CD4-positive, CD25-positive, alpha-beta regulatory T cell (primary cell): Measurements from ENCODE around the gene SORBS1. TPM values are rescaled to one million over a fixed set of nuclear protein-coding genes. Genes with fewer than 3 reads are reported as not detected.
A peak's percentile ranks its signal among the peaks of the same experiment; 100 is the strongest.

Experiments used
- ATAC-seq, 2 donors: fragments of 150-1000 bp; cut with Tn5 transposase; one replicate each; pipeline ENCODE4 v1.10.0; 2021; ENCODE audit warnings: low read depth in 2 of 2, moderate number of reproducible peaks in 2 of 2, moderate library complexity in 1 of 2
- DNase-seq, 3 donors: peaks; one replicate each; pipeline versions ENCODE4 v3.0.0 to v3.0.0-alpha.2; 2012 to 2022; ENCODE audit warnings: mixed read lengths in 1 of 3
- H3K27ac ChIP-seq: one replicate; pipeline ENCODE4 v1.7.0; 2013; ENCODE audit warnings: mild to moderate bottlenecking, low read length; ENCODE audit not compliant: insufficient read depth, poor library complexity, severe bottlenecking
- H3K27me3 ChIP-seq: one replicate; pipeline ENCODE4 v1.7.0; 2013; ENCODE audit warnings: low read length; ENCODE audit not compliant: control insufficient read depth, insufficient read depth
- H3K36me3 ChIP-seq: one replicate; pipeline ENCODE4 v1.7.0; 2013; ENCODE audit warnings: mild to moderate bottlenecking, low read length, moderate library complexity; ENCODE audit not compliant: control insufficient read depth, insufficient read depth
- H3K4me1 ChIP-seq: 2 replicates; pipeline ENCODE4 v1.7.0; 2013; ENCODE audit warnings: mild to moderate bottlenecking, low read length; ENCODE audit not compliant: insufficient read depth, control insufficient read depth, poor library complexity, severe bottlenecking
- H3K4me3 ChIP-seq: one replicate; pipeline ENCODE4 v1.7.0; 2013; ENCODE audit warnings: low read depth, mild to moderate bottlenecking, low read length, moderate library complexity
- H3K9me3 ChIP-seq, 2 experiments: 1 replicate in 1 of 2; 2 replicates in 1 of 2; pipeline ENCODE4 v1.7.0; 2013; ENCODE audit warnings: low read length in 2 of 2, mild to moderate bottlenecking in 1 of 2, moderate library complexity in 1 of 2; ENCODE audit not compliant: control insufficient read depth in 2 of 2
- H3K27ac Mint-ChIP-seq, 3 donors: one replicate each; pipeline ENCODE4 v1.8.0; 2020 to 2022; ENCODE audit warnings: mild to moderate bottlenecking in 3 of 3, mixed read lengths in 3 of 3, moderate library complexity in 2 of 3
- H3K27me3 Mint-ChIP-seq: one replicate; pipeline ENCODE4 v1.8.0; 2022; ENCODE audit warnings: mild to moderate bottlenecking, mixed read lengths
- H3K36me3 Mint-ChIP-seq: one replicate; pipeline ENCODE4 v1.8.0; 2020; ENCODE audit warnings: mixed read lengths
- H3K4me1 Mint-ChIP-seq, 4 donors: one replicate each; pipeline ENCODE4 v1.8.0; 2020 to 2022; ENCODE audit warnings: mixed read lengths in 4 of 4, mild to moderate bottlenecking in 1 of 4
- H3K4me3 Mint-ChIP-seq, 4 donors: one replicate each; pipeline ENCODE4 v1.8.0; 2020 to 2022; ENCODE audit warnings: mild to moderate bottlenecking in 4 of 4, mixed read lengths in 4 of 4, moderate library complexity in 3 of 4
- H3K9me3 Mint-ChIP-seq, 7 donors: one replicate each; pipeline ENCODE4 v1.8.0; 2020 to 2022; ENCODE audit warnings: mixed read lengths in 7 of 7, mild to moderate bottlenecking in 3 of 7, moderate library complexity in 2 of 7
- polyA plus RNA-seq, 4 donors: library from polyadenylated mRNA; unstranded; fragments of 300-500 nt; fragmentation: Illumina TruSeq; gene quantifications; one replicate each; pipeline ENCODE4 v1.2.3, GENCODE V29; 2021
- total RNA-seq: library from RNA; stranded (reverse); gene quantifications from one replicate; pipeline ENCODE4 v1.2.3, GENCODE V29; 2022

The SORBS1 gene
- total and polyA plus RNA-seq, 5 donors from 2014 or later = 0.31 to 3.7 (median 0.38) TPM

DNA sequence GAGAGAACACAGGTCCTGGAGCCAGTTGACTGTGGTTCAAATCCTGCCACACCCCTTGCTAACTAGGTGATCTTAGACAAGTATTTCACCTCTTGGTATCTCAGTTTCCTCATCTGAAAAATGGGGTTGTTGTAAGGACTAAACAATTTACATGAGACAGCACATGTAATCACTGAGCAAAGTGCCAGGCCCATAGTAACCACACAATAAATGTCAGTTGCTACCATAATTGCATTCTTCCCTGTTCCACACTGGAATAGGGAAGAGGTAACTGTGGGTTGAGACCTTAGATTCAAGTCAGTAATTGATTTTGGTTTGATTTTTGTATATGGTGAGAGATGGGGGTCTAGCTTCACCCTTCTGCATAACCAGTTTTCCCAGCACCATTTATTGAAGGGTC, 179.0 kb downstream of the SORBS1 start:
- ATAC-seq = no peak
- Mint-ChIP-seq H3K9me3 (peaks cover 0 to 2% (median 0%) of the 10 kb centered on the region in 7 donors), H3K4me3 (no peak overlapping the region), H3K27me3 (peaks cover 4% of the 10 kb centered on the region), H3K36me3 (peaks cover 3% of the 10 kb centered on the region), H3K4me1 (peaks cover 0 to 2% (median 0%) of the 10 kb centered on the region in 4 donors), H3K27ac (no peak overlapping the region)
- no peaks in the 10 kb centered on the region for H3K4me1 ChIP-seq
- H3K9me3 ChIP-seq = no peaks in the 10 kb centered on the region
- H3K36me3 ChIP-seq = no peaks in the 10 kb centered on the region
- no peak overlapping the region for H3K4me3 ChIP-seq
- H3K27me3 ChIP-seq = no peaks in the 10 kb centered on the region
- DNase-seq = no peak
- no peak overlapping the region for H3K27ac ChIP-seq

DNA sequence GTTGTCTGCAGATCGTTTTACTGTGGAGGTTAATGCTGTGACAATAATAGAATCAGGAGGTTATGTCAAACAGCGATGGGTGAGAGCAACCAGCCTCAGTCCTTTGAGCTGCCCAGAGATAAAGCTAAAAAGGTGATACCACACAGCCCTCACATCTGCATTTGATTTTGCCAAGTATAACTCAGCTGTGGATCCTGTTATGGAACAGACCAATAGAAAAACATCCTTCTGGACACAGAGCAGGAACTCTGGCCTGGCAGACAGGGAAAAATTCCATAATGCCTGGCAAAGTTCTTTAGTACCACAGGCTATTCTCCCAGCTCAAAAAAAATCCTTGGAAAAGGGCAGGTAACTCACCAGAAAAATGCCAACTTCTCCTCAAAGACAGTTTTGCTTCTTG, 183.2 kb downstream of the SORBS1 start:
- no peak overlapping the region for H3K4me3 ChIP-seq
- H3K27me3 ChIP-seq = no peaks in the 10 kb centered on the region
- Mint-ChIP-seq H3K36me3 (peaks cover 2% of the 10 kb centered on the region), H3K27me3 (peaks cover 6% of the 10 kb centered on the region), H3K4me1 (peaks cover 0 to 3% (median 0%) of the 10 kb centered on the region in 4 donors), H3K4me3 (no peak overlapping the region), H3K27ac (no peak overlapping the region), H3K9me3 (peaks cover 0 to 5% (median 3%) of the 10 kb centered on the region in 7 donors)
- DNase-seq (no peak), ATAC-seq (no peak)
- H3K36me3 ChIP-seq = no peaks in the 10 kb centered on the region
- no peak overlapping the region for H3K27ac ChIP-seq
- H3K4me1 ChIP-seq = no peaks in the 10 kb centered on the region
- peaks cover 0 to 4% of the 10 kb centered on the region in 2 experiments for H3K9me3 ChIP-seq

DNA sequence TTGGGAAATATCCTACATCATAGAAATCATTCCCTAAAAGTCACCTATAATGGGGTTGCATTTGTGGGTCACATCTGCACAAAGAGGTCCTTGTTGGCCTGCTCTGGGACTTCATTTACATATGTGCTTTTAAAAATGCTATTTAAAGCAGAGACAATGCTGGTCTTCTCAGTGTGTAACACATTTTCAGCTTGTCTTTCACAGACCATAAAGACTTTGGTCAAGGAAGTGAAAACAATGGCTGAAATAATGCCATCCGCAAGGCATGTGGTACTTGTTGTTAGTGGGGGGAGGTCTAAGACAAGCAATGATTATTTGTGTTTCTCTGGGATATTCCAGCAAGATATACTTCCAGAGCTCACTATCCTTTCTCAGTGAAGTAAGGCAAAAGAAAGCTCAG, 185.8 kb downstream of the SORBS1 start:
- Mint-ChIP-seq H3K4me1 (peaks cover 0 to 3% (median 0%) of the 10 kb centered on the region in 4 donors), H3K4me3 (no peak overlapping the region), H3K27ac (no peak overlapping the region), H3K9me3 (peaks cover 0 to 5% (median 3%) of the 10 kb centered on the region in 7 donors), H3K27me3 (peaks cover 27% of the 10 kb centered on the region), H3K36me3 (no peaks in the 10 kb centered on the region)
- Histone ChIP-seq H3K9me3 (peaks cover 0 to 4% of the 10 kb centered on the region in 2 experiments), H3K27me3 (peaks cover 6% of the 10 kb centered on the region), H3K27ac (no peak overlapping the region), H3K36me3 (no peaks in the 10 kb centered on the region), H3K4me3 (no peak overlapping the region), H3K4me1 (no peaks in the 10 kb centered on the region)
- ATAC-seq = no peak
- DNase-seq = no peak

DNA sequence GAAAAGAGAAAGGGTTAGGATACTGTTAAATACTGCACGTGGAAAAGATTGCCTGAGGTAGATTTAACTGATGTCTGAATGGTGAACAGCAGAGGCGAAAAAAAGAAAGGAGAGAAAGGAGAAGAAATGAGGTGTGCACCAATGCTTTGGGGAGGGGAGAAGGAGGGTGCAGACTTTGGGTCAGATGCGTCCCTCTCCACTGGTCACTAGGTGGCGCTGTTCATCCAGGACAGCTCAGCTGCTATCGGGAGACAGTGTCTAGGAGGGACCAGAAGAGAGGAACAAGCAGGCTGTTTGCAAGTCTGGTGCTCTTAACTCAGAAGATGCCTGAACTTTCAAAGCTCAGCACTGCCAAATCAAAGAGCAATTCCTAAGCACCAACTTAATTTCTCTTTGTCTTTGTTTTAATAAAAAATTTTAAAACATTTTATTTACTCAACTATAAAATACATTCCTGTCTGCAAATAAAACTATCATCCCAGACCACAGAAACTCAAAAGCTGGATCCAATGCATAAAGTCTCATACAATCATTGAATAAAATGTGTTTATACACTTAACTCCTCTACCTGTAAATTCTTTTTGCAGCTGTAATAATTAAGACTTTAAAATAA, 186.5 kb downstream of the SORBS1 start:
- peaks cover 0 to 5% (median 3%) of the 10 kb centered on the region in 7 donors for H3K9me3 Mint-ChIP-seq
- peak in 1 of 2 donors; percentile 44 for ATAC-seq

DNA sequence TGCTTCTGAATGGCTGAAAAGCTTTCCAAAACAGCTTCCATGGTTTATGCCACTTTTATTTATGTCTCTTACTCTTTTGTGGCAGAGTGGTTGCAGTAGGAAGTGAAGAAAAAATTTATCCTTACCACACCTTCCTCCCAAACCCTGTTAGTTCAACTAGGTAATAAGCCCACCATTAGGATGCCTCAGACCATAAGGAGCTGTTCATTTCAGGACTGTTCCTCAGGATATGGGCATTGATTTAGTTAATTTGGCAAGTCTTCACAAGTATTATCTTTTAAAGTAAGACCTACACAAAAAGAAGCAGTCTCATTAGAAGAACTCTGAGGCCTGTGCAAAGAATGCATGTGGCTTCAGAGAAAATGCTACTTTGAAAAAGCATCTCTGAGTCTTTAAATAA, 187.5 kb downstream of the SORBS1 start:
- Histone ChIP-seq H3K4me3 (no peak overlapping the region), H3K9me3 (peaks cover 0 to 4% of the 10 kb centered on the region in 2 experiments), H3K36me3 (no peaks in the 10 kb centered on the region), H3K27me3 (peaks cover 6% of the 10 kb centered on the region), H3K27ac (no peak overlapping the region), H3K4me1 (no peaks in the 10 kb centered on the region)
- Mint-ChIP-seq H3K27me3 (peaks cover 28% of the 10 kb centered on the region), H3K4me1 (peaks cover 0 to 3% (median 0%) of the 10 kb centered on the region in 4 donors), H3K27ac (no peak overlapping the region), H3K36me3 (no peaks in the 10 kb centered on the region), H3K9me3 (peaks cover 0 to 5% (median 2%) of the 10 kb centered on the region in 7 donors), H3K4me3 (no peak overlapping the region)
- DNase-seq (no peak), ATAC-seq (no peak)

More for the DNA sequence above, 186.5 kb downstream of the SORBS1 start:
- no peaks in the 10 kb centered on the region for H3K36me3 Mint-ChIP-seq
- peaks cover 0 to 4% of the 10 kb centered on the region in 2 experiments for H3K9me3 ChIP-seq
- no peaks in the 10 kb centered on the region for H3K36me3 ChIP-seq
- peaks cover 6% of the 10 kb centered on the region for H3K27me3 ChIP-seq
- H3K27ac ChIP-seq = no peak overlapping the region
- H3K4me1 ChIP-seq = no peaks in the 10 kb centered on the region
- peak overlapping the region in 1 of 3 donors; percentile 78 for H3K27ac Mint-ChIP-seq
- H3K4me3 ChIP-seq = no peak overlapping the region
- peaks cover 0 to 3% (median 0%) of the 10 kb centered on the region in 4 donors for H3K4me1 Mint-ChIP-seq
- peak; percentile 6 to 78 (median 15) for DNase-seq
- H3K27me3 Mint-ChIP-seq = peaks cover 28% of the 10 kb centered on the region
- no peak overlapping the region for H3K4me3 Mint-ChIP-seq

DNA sequence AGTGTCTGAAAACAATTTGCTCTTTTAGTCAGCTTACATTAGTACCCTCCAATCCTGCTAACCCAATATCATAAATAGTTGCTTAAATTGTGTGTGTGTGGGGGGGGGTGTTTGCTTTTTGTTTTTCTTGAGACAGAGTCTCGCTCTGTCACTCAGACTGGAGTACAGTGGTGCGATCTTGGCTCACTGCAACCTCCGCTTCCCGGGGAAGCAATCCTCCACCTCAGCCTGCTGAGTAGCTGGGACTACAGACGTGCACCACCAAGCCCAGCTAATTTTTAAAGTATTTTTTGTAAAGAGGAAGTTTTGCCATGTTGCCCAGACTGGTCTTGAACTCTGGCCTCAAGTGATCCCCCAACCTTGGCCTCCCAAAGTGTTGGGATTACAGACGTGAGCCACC, 196.8 kb downstream of the SORBS1 start:
- Histone ChIP-seq H3K4me3 (no peak overlapping the region), H3K4me1 (no peaks in the 10 kb centered on the region), H3K27ac (no peak overlapping the region), H3K9me3 (no peaks in the 10 kb centered on the region), H3K36me3 (no peaks in the 10 kb centered on the region), H3K27me3 (peaks cover 1% of the 10 kb centered on the region)
- Mint-ChIP-seq H3K27ac (no peak overlapping the region), H3K4me1 (peaks cover 0 to 4% (median 2%) of the 10 kb centered on the region in 4 donors), H3K4me3 (no peak overlapping the region), H3K36me3 (no peaks in the 10 kb centered on the region), H3K27me3 (peaks cover 20% of the 10 kb centered on the region), H3K9me3 (no peaks in the 10 kb centered on the region)
- ATAC-seq = no peak
- DNase-seq = no peak

DNA sequence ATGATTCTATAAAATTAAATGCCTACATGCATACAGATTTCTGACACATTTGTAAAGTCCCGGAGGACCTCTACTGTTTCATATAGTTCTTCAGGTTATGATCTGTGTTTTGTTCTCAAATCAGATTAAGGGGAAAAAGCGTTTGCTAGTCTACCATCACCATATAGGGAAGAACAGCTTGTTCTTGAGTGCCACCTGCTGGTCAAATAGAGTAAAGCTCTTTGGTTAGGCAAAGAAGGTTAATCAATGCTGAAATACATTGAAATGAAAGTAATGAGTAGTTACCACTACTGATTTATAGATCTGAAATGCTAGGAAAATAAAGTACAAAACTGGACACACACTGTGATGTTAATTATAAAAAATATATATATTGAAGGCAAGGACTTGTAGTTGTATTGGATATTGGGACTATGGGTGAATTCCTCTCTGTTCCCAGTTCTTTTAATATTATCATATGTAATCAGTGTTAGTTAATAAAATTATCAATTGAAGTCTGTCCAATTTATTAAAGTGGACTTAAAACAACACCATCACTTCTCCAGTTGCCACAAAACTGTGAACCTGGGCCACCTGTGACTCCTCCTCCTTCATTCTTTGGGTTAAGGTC, 197.8 kb downstream of the SORBS1 start:
- Histone ChIP-seq H3K9me3 (no peaks in the 10 kb centered on the region), H3K4me3 (no peak overlapping the region), H3K4me1 (no peaks in the 10 kb centered on the region), H3K36me3 (no peaks in the 10 kb centered on the region), H3K27ac (no peak overlapping the region), H3K27me3 (peaks cover 1% of the 10 kb centered on the region)
- no peaks in the 10 kb centered on the region for H3K9me3 Mint-ChIP-seq
- ATAC-seq (peak; percentile 58 to 61), DNase-seq (peak; percentile 26 to 72 (median 49))
- H3K36me3 Mint-ChIP-seq = no peaks in the 10 kb centered on the region
- peaks cover 0 to 4% (median 2%) of the 10 kb centered on the region in 4 donors for H3K4me1 Mint-ChIP-seq
- no peak overlapping the region for H3K27ac Mint-ChIP-seq
- H3K4me3 Mint-ChIP-seq = no peak overlapping the region
- peaks cover 20% of the 10 kb centered on the region for H3K27me3 Mint-ChIP-seq
